H1 (cell line): ENCODE data around the gene ARID1B. TPM values are rescaled to one million over a fixed set of nuclear protein-coding genes. Genes with fewer than 3 reads are reported as not detected.

Experiments
- CTCF ChIA-PET: fragments of 300-600 bp; sonication (Branson Sonifier 250); formaldehyde crosslinking; loops from one replicate; lab custom pipeline; 2021; ENCODE audit not compliant: partially characterized antibody; lab: Charles Lee
- POLR2A ChIA-PET: fragments of 300-600 bp; sonication (Branson Sonifier 250); formaldehyde crosslinking; loops from one replicate; lab custom pipeline; 2021; ENCODE audit warnings: inconsistent platforms; ENCODE audit not compliant: partially characterized antibody; lab: Charles Lee
- DNase-seq, 2 experiments: peaks; one replicate each; pipeline versions ENCODE4 v3.0.0 to v3.0.0-alpha.2; 2010 to 2022; ENCODE audit warnings: low spot score in 2 of 2, low read depth in 1 of 2, mixed read lengths in 1 of 2
- FAIRE-seq: peaks from 2 replicates; lab custom pipeline; 2011; peaks lifted over from hg19 to GRCh38; lab: Jason Lieb, UNC
- H2AFZ ChIP-seq: 2 replicates; pipeline ENCODE4 v1.8.1; 2012; ENCODE audit warnings: low read length, inconsistent platforms
- H2AK5ac ChIP-seq: 2 replicates; pipeline ENCODE4 v1.6.1; 2013; ENCODE audit warnings: low read depth, low read length
- H2BK120ac ChIP-seq: replicated peaks from 2 replicates; pipeline ENCODE3; 2013; ENCODE audit warnings: low read depth, low read length, inconsistent platforms
- H2BK12ac ChIP-seq: 2 replicates; pipeline ENCODE4 v1.6.1; 2013; ENCODE audit warnings: low read depth, low read length
- H2BK15ac ChIP-seq: 2 replicates; pipeline ENCODE4 v1.6.1; 2013; ENCODE audit warnings: low read length
- H2BK20ac ChIP-seq: 2 replicates; pipeline ENCODE4 v1.6.1; 2013; ENCODE audit warnings: low read length
- H2BK5ac ChIP-seq: 2 replicates; pipeline ENCODE4 v1.6.1; 2013; ENCODE audit warnings: low read depth, low read length
- H3K14ac ChIP-seq: 2 replicates; pipeline ENCODE4 v1.6.1; 2013; ENCODE audit warnings: inconsistent platforms; ENCODE audit not compliant: insufficient read length
- H3K18ac ChIP-seq: 2 replicates; pipeline ENCODE4 v1.6.1; 2013; ENCODE audit warnings: low read length; ENCODE audit errors: extremely low read depth
- H3K23ac ChIP-seq: 2 replicates; pipeline ENCODE4 v1.6.1; 2013; ENCODE audit warnings: inconsistent platforms; ENCODE audit not compliant: insufficient read length
- H3K23me2 ChIP-seq: 2 replicates; pipeline ENCODE4 v1.6.1; 2013; ENCODE audit warnings: low read depth, low read length
- H3K27ac ChIP-seq: 2 replicates; pipeline ENCODE4 v1.6.1; 2011; ENCODE audit warnings: low read depth, low read length, inconsistent platforms
- H3K27me3 ChIP-seq, 4 experiments: replicated peaks in 1 of 4; 1 replicate in 1 of 4; 2 replicates in 3 of 4; pipeline versions ENCODE4 v1.6.1 to v1.8.1; 2011 to 2013; ENCODE audit warnings: low read length in 3 of 4, mild to moderate bottlenecking in 3 of 4, inconsistent platforms in 2 of 4, mixed read lengths in 2 of 4, moderate library complexity in 1 of 4; ENCODE audit not compliant: control insufficient read depth in 3 of 4, insufficient read depth in 3 of 4; ENCODE audit errors: extremely low read depth in 1 of 4
- H3K36me3 ChIP-seq, 4 experiments: 2 replicates each; pipeline versions ENCODE4 v1.6.1 to v1.8.1; 2011 to 2013; ENCODE audit warnings: mild to moderate bottlenecking in 4 of 4, low read length in 3 of 4, moderate library complexity in 2 of 4, control low read depth in 1 of 4, inconsistent platforms in 1 of 4; ENCODE audit not compliant: insufficient read depth in 4 of 4, control insufficient read depth in 2 of 4
- H3K4ac ChIP-seq: replicated peaks from 2 replicates; pipeline ENCODE3; 2013; ENCODE audit warnings: low read length, low read depth, mixed read lengths, inconsistent platforms; ENCODE audit not compliant: insufficient read length
- H3K4me1 ChIP-seq, 4 experiments: replicated peaks in 1 of 4; 1 replicate in 1 of 4; 2 replicates in 3 of 4; pipeline versions ENCODE4 v1.6.1 to v1.8.1; 2011 to 2013; ENCODE audit warnings: low read length in 3 of 4, inconsistent platforms in 2 of 4, mixed read lengths in 1 of 4; ENCODE audit not compliant: insufficient read depth in 4 of 4, control insufficient read depth in 3 of 4
- H3K4me2 ChIP-seq, 2 experiments: 2 replicates each; pipeline versions ENCODE4 v1.6.1 to v1.8.1; 2011 to 2013; ENCODE audit warnings: low read depth in 2 of 2, low read length in 2 of 2, control low read depth in 1 of 2, inconsistent platforms in 1 of 2, mild to moderate bottlenecking in 1 of 2; ENCODE audit not compliant: insufficient read depth in 1 of 2
- H3K4me3 ChIP-seq, 4 experiments: fragments of 200-600, 300-600 bp in 1 of 4; sonication (generic), shearing (Covaris generic), sonication (Bioruptor Twin) in 1 of 4; 2 replicates each; pipeline versions ENCODE4 v1.5.1 to v1.8.1; 2011 to 2016; ENCODE audit warnings: low read length in 4 of 4, low read depth in 3 of 4, control low read depth in 2 of 4, inconsistent platforms in 2 of 4, mild to moderate bottlenecking in 2 of 4, mixed read lengths in 1 of 4, moderate library complexity in 1 of 4; ENCODE audit not compliant: insufficient read depth in 2 of 4; ENCODE audit errors: extremely low read depth in 1 of 4
- H3K56ac ChIP-seq: replicated peaks from 2 replicates; pipeline ENCODE3; 2013; ENCODE audit warnings: low read depth, mild to moderate bottlenecking, mixed read lengths, low read length, inconsistent platforms; ENCODE audit not compliant: insufficient read length
- H3K79me1 ChIP-seq: 2 replicates; pipeline ENCODE4 v1.6.1; 2013; ENCODE audit warnings: low read depth, low read length, control low read depth
- H3K79me2 ChIP-seq, 2 experiments: 2 replicates each; pipeline versions ENCODE4 v1.6.1 to v1.8.1; 2012 to 2013; ENCODE audit warnings: low read length in 2 of 2, mild to moderate bottlenecking in 2 of 2, inconsistent platforms in 1 of 2; ENCODE audit not compliant: insufficient read depth in 2 of 2, control insufficient read depth in 1 of 2
- H3K9ac ChIP-seq, 4 experiments: replicated peaks in 1 of 4; 1 replicate in 1 of 4; 2 replicates in 3 of 4; pipeline versions ENCODE4 v1.6.1 to v1.8.1; 2011 to 2013; ENCODE audit warnings: low read depth in 3 of 4, low read length in 3 of 4, control low read depth in 2 of 4, mild to moderate bottlenecking in 2 of 4, moderate library complexity in 2 of 4, inconsistent platforms in 1 of 4; ENCODE audit errors: extremely low read depth in 1 of 4
- H3K9me3 ChIP-seq, 2 experiments: 2 replicates each; pipeline versions ENCODE4 v1.6.1 to v1.8.1; 2012 to 2013; ENCODE audit warnings: mild to moderate bottlenecking in 2 of 2, moderate library complexity in 2 of 2, control low read depth in 1 of 2, inconsistent platforms in 1 of 2, low read depth in 1 of 2, low read length in 1 of 2, mixed read lengths in 1 of 2; ENCODE audit not compliant: insufficient read depth in 2 of 2
- H4K20me1 ChIP-seq, 2 experiments: replicated peaks in 1 of 2; 2 replicates each; pipeline versions ENCODE3 to v1.8.1; 2011 to 2013; ENCODE audit warnings: inconsistent platforms in 2 of 2, low read length in 2 of 2, mild to moderate bottlenecking in 1 of 2; ENCODE audit not compliant: insufficient read depth in 2 of 2, control insufficient read depth in 1 of 2
- H4K5ac ChIP-seq: 2 replicates; pipeline ENCODE4 v1.6.1; 2013; ENCODE audit warnings: low read length, low read depth, mixed read lengths, inconsistent platforms; ENCODE audit not compliant: insufficient read length
- H4K8ac ChIP-seq: 2 replicates; pipeline ENCODE4 v1.8.0; 2013; ENCODE audit warnings: mild to moderate bottlenecking, moderate library complexity, low read length, inconsistent platforms; ENCODE audit not compliant: insufficient read depth; ENCODE audit errors: extremely low read depth
- H4K91ac ChIP-seq: replicated peaks from 2 replicates; pipeline ENCODE3; 2013; ENCODE audit warnings: low read length, mixed read lengths, inconsistent platforms; ENCODE audit not compliant: insufficient read length
- CHD2 ChIP-seq: IDR thresholded peaks from 2 replicates; pipeline ENCODE4 v1.6.1; 2012; ENCODE audit warnings: low read length, improper control_type of control experiment
- E2F6 ChIP-seq: IDR thresholded peaks from 2 replicates; pipeline ENCODE4 v1.6.1; 2012; ENCODE audit warnings: inconsistent platforms
- EZH2 ChIP-seq: fragments of 200-600 bp; sonication (generic); IDR thresholded peaks from 2 replicates; pipeline ENCODE4 v1.7.1; 2012; ENCODE audit warnings: low read depth, mild to moderate bottlenecking, moderate library complexity, low read length, inconsistent platforms; ENCODE audit not compliant: severe bottlenecking
- GABPA ChIP-seq: IDR thresholded peaks from 2 replicates; pipeline ENCODE4 v1.6.1; 2011; ENCODE audit warnings: mild to moderate bottlenecking, low read length, moderate library complexity, borderline replicate concordance; ENCODE audit not compliant: insufficient read depth
- JUN ChIP-seq: IDR thresholded peaks from 2 replicates; pipeline ENCODE4 v1.6.1; 2011; ENCODE audit warnings: low read depth, mild to moderate bottlenecking, improper control_type of control experiment, low read length
- TEAD4 ChIP-seq: IDR thresholded peaks from 2 replicates; pipeline ENCODE4 v1.6.1; 2012; ENCODE audit warnings: low read depth, low read length, inconsistent platforms, mixed read lengths
- USF2 ChIP-seq: IDR thresholded peaks from 2 replicates; pipeline ENCODE4 v1.6.1; 2011; ENCODE audit warnings: low read length, improper control_type of control experiment
- ZNF274 ChIP-seq: IDR thresholded peaks from 2 replicates; pipeline ENCODE4 v1.7.0; 2012; ENCODE audit warnings: low read length, borderline replicate concordance; ENCODE audit errors: extremely low read depth
- WGBS, 2 experiments: shearing (Covaris generic) in 1 of 2; methylation state at CpG; one replicate each; pipeline versions ENCODE4 v1.1.6 to v1.1.7; 2013 to 2015; ENCODE audit warnings: low lambda C conversion rate in 2 of 2, mixed read lengths in 2 of 2, inconsistent platforms in 1 of 2, low coverage in 1 of 2, missing lambda C conversion rate in 1 of 2; ENCODE audit not compliant: insufficient replicate concordance in 2 of 2, insufficient coverage in 1 of 2, insufficient read length in 1 of 2; ENCODE audit errors: extremely low coverage in 1 of 2, missing lambda C conversion rate in 1 of 2; 5-methylcytosine and 5-hydroxymethylcytosine counted together
- polyA plus RNA-seq, 7 experiments: library from polyadenylated mRNA; depleted of rRNA in 3 of 7; stranded (reverse) in 5 of 7; unstranded in 2 of 7; fragments of >200 nt in 5 of 7; fragments of 200-250 nt in 2 of 7; gene quantifications; 1 replicate in 5 of 7; 2 replicates in 1 of 7; 4 replicates in 1 of 7; pipeline versions ENCODE4 v1.2.1 to v1.2.3, GENCODE V29; 2011 to 2013; ENCODE audit warnings: missing spikeins in 2 of 7, mixed read lengths in 2 of 7
- total RNA-seq: library from RNA; stranded (reverse); fragmentation: NEBNext Ultra II Directional; extraction: Animal tissue kit (Norgen Biotek cat#: 25700); gene quantifications from 2 replicates; pipeline ENCODE4 v1.2.1, GENCODE V29; 2021

The ARID1B gene
- total and polyA plus RNA-seq, 2 of the 8 experiments (the other 6 are each of a cell fraction or from before 2014, with no cell fraction given) = 24.3 to 70.3 TPM

GRCh38 chr6:157135691-157136090, 358.5 kb downstream of the ARID1B start:
- Histone ChIP-seq H3K4me3 (no peak overlapping the region), H3K4me1 (no peaks in the 10 kb centered on the region), H2BK5ac (no peak overlapping the region), H3K18ac (no peak overlapping the region), H3K79me1 (no peaks in the 10 kb centered on the region), H3K23me2 (no peaks in the 10 kb centered on the region), H3K9me3 (no peaks in the 10 kb centered on the region), H2BK12ac (no peak overlapping the region), H2AFZ (no peak overlapping the region), H3K9ac (no peak overlapping the region), H2AK5ac (no peak overlapping the region), H3K79me2 (no peaks in the 10 kb centered on the region), H3K56ac (no peak overlapping the region), H3K36me3 (peaks cover 3 to 9% (median 8%) of the 10 kb centered on the region in 4 experiments; a peak in 6 of 8 replicates), H3K4me2 (no peak overlapping the region), H3K27me3 (no peaks in the 10 kb centered on the region), H4K91ac (no peak overlapping the region), H3K14ac (no peak overlapping the region), H2BK15ac (no peak overlapping the region), H4K20me1 (peaks cover 2% of the 10 kb centered on the region in 2 experiments), H4K8ac (no peak overlapping the region), H3K23ac (no peak overlapping the region), H2BK120ac (no peak overlapping the region), H3K27ac (no peak overlapping the region), H2BK20ac (no peak overlapping the region), H3K4ac (no peak overlapping the region), H4K5ac (no peak overlapping the region)
- ChIA-PET POLR2A (no interaction called here), CTCF (interaction anchor here (0.9 to 1.4 kb wide), 2 partner anchors 10 to 24 kb away, joined by 3 read pairs; no protein-coding TSS in a partner anchor)
- WGBS, 2 experiments = 78% methylated on average over 1 of the region's 1 CpG; no CpG with 5 or more reads in 1 of the 2 experiments
- no peak for DNase-seq
- TF ChIP-seq ZNF274 (no peak), GABPA (no peak), E2F6 (no peak), EZH2 (no peak), USF2 (no peak), CHD2 (no peak), JUN (no peak), TEAD4 (no peak)
- FAIRE-seq = no peak
